IMR-90 (cell line): ENCODE results near the gene KLF7. TPM values are rescaled to one million over a fixed set of nuclear protein-coding genes. Genes with fewer than 3 reads are reported as not detected.
A peak's percentile ranks its signal among the peaks of the same experiment; 100 is the strongest.

Source experiments
- ATAC-seq: fragments of 200-7000 bp; cut with Tn5 transposase; 2 replicates; pipeline ENCODE4 v1.9.1; 2020; ENCODE audit warnings: low read depth, mild to moderate bottlenecking, moderate library complexity
- BruUV-seq: library from RNA; stranded (reverse); fragments of 400-500 nt; replicated peaks from 2 replicates; lab custom pipeline; 2021; lab: Mats Ljungman, UMichigan
- CTCF ChIA-PET: fragments of 300-600 bp; formaldehyde crosslinking; extraction: SDS; loops from one replicate; lab custom pipeline; 2021; ENCODE audit warnings: antibody characterized with exemption; lab: Yijun Ruan, JAX
- POLR2A ChIA-PET: fragments of 300-600 bp; sonication (Branson Sonifier 250); formaldehyde crosslinking; loops from one replicate; lab custom pipeline; 2022; ENCODE audit warnings: antibody characterized with exemption; ENCODE audit not compliant: unreplicated experiment; lab: Charles Lee
- DNase-seq: peaks from one replicate; pipeline ENCODE4 v3.0.0; 2013
- H2AFZ ChIP-seq: replicated peaks from 2 replicates; pipeline ENCODE3; 2013; ENCODE audit warnings: low read length, mild to moderate bottlenecking; ENCODE audit not compliant: poor library complexity
- H2AK5ac ChIP-seq: 2 replicates; pipeline ENCODE4 v1.6.1; 2013; ENCODE audit warnings: low read depth, low read length, inconsistent platforms
- H2AK9ac ChIP-seq: replicated peaks from 2 replicates; pipeline ENCODE3; 2013; ENCODE audit warnings: mild to moderate bottlenecking, low read depth, low read length, moderate library complexity; ENCODE audit not compliant: poor library complexity
- H2BK120ac ChIP-seq: 2 replicates; pipeline ENCODE4 v1.6.1; 2013; ENCODE audit warnings: low read depth, low read length, inconsistent platforms
- H2BK15ac ChIP-seq: 3 replicates; pipeline ENCODE4 v1.6.1; 2013; ENCODE audit warnings: low read depth, low read length, inconsistent platforms
- H2BK20ac ChIP-seq: 2 replicates; pipeline ENCODE4 v1.6.1; 2013; ENCODE audit warnings: low read depth, mild to moderate bottlenecking, inconsistent platforms, low read length, moderate library complexity
- H2BK5ac ChIP-seq: 2 replicates; pipeline ENCODE4 v1.6.1; 2013; ENCODE audit warnings: mild to moderate bottlenecking, low read depth, low read length, inconsistent platforms; ENCODE audit not compliant: poor library complexity, severe bottlenecking
- H3K14ac ChIP-seq: replicated peaks from 2 replicates; pipeline ENCODE4 v1.6.1; 2013; ENCODE audit warnings: low read depth, low read length, inconsistent platforms
- H3K18ac ChIP-seq: 2 replicates; pipeline ENCODE4 v1.6.1; 2013; ENCODE audit warnings: low read depth, low read length, control low read depth
- H3K23ac ChIP-seq: 2 replicates; pipeline ENCODE4 v1.6.1; 2013; ENCODE audit warnings: low read depth, low read length, inconsistent platforms
- H3K27ac ChIP-seq: 2 replicates; pipeline ENCODE4 v1.5.1; 2013; ENCODE audit warnings: mild to moderate bottlenecking, control low read depth, low read length; ENCODE audit not compliant: insufficient read depth
- H3K27me3 ChIP-seq: 2 replicates; pipeline ENCODE4 v1.6.1; 2013; ENCODE audit warnings: low read length; ENCODE audit not compliant: control insufficient read depth, insufficient read depth
- H3K36me3 ChIP-seq: 2 replicates; pipeline ENCODE4 v1.6.1; 2013; ENCODE audit warnings: low read length, mixed read lengths; ENCODE audit not compliant: control insufficient read depth, insufficient read depth
- H3K4ac ChIP-seq: 2 replicates; pipeline ENCODE4 v1.6.1; 2013; ENCODE audit warnings: low read depth, low read length, inconsistent platforms
- H3K4me1 ChIP-seq: 2 replicates; pipeline ENCODE4 v1.6.1; 2013; ENCODE audit warnings: low read length, mixed read lengths; ENCODE audit not compliant: control insufficient read depth, insufficient read depth
- H3K4me2 ChIP-seq: 2 replicates; pipeline ENCODE4 v1.6.1; 2013; ENCODE audit warnings: low read depth, mild to moderate bottlenecking, control low read depth, low read length, moderate library complexity
- H3K4me3 ChIP-seq: 2 replicates; pipeline ENCODE4 v1.5.1; 2013; ENCODE audit warnings: low read depth, mild to moderate bottlenecking, control low read depth, low read length, moderate library complexity; ENCODE audit not compliant: insufficient read depth
- H3K56ac ChIP-seq: 2 replicates; pipeline ENCODE4 v1.6.1; 2013; ENCODE audit warnings: low read length, inconsistent platforms; ENCODE audit not compliant: insufficient read depth; ENCODE audit errors: extremely low read depth
- H3K79me1 ChIP-seq, 2 experiments: 2 replicates each; pipeline ENCODE4 v1.6.1; 2013; ENCODE audit warnings: low read length in 2 of 2, inconsistent platforms in 1 of 2, low read depth in 1 of 2
- H3K9ac ChIP-seq: 2 replicates; pipeline ENCODE4 v1.6.1; 2013; ENCODE audit warnings: low read depth, low read length, control low read depth
- H3K9me1 ChIP-seq: 2 replicates; pipeline ENCODE4 v1.6.1; 2013; ENCODE audit warnings: low read length, inconsistent platforms; ENCODE audit not compliant: insufficient read depth
- H3K9me3 ChIP-seq: 2 replicates; pipeline ENCODE4 v1.6.1; 2013; ENCODE audit warnings: low read length; ENCODE audit not compliant: control insufficient read depth, insufficient read depth
- H4K20me1 ChIP-seq: 2 replicates; pipeline ENCODE4 v1.6.1; 2013; ENCODE audit warnings: low read length, inconsistent platforms; ENCODE audit not compliant: insufficient read depth
- H4K5ac ChIP-seq: 2 replicates; pipeline ENCODE4 v1.6.1; 2013; ENCODE audit warnings: mild to moderate bottlenecking, low read depth, low read length, control low read depth
- H4K8ac ChIP-seq, 2 experiments: 2 replicates each; pipeline ENCODE4 v1.6.1; 2013; ENCODE audit warnings: low read depth in 2 of 2, low read length in 2 of 2, control low read depth in 1 of 2, inconsistent platforms in 1 of 2
- H4K91ac ChIP-seq: 2 replicates; pipeline ENCODE4 v1.6.1; 2013; ENCODE audit warnings: low read depth, low read length, inconsistent platforms; ENCODE audit not compliant: insufficient read depth
- BHLHE40 ChIP-seq: fragments of 150-350 bp; IDR thresholded peaks from 2 replicates; pipeline ENCODE4 v1.6.1; 2016; ENCODE audit warnings: mild to moderate bottlenecking, low read depth, low read length
- CTCF ChIP-seq: conservative IDR thresholded peaks from 2 replicates; pipeline ENCODE4 v1.5.1; 2012; ENCODE audit warnings: mild to moderate bottlenecking, low read depth, low read length, improper control_type of control experiment
- ELK1 ChIP-seq: fragments of 150-350 bp; IDR thresholded peaks from 2 replicates; pipeline ENCODE4 v1.6.1; 2016; ENCODE audit warnings: low read depth, mild to moderate bottlenecking, low read length, moderate library complexity, borderline replicate concordance
- FOS ChIP-seq: fragments of 150-350 bp; IDR thresholded peaks from 2 replicates; pipeline ENCODE4 v1.6.1; 2016; ENCODE audit warnings: low read depth, low read length
- MAFK ChIP-seq: IDR thresholded peaks from 2 replicates; pipeline ENCODE4 v1.6.1; 2012; ENCODE audit warnings: low read depth, low read length, improper control_type of control experiment
- MAZ ChIP-seq: IDR thresholded peaks from 2 replicates; pipeline ENCODE4 v1.6.1; 2012; ENCODE audit warnings: low read depth, mild to moderate bottlenecking, low read length, improper control_type of control experiment, moderate library complexity, borderline replicate concordance
- SMC3 ChIP-seq: fragments of 150-350 bp; IDR thresholded peaks from 2 replicates; pipeline ENCODE4 v1.6.1; 2016; ENCODE audit warnings: low read depth, mild to moderate bottlenecking, antibody characterized with exemption, low read length, moderate library complexity
- WGBS, 2 experiments: methylation state at CpG; one replicate each; pipeline versions ENCODE4 v1.1.5 to v1.1.7; 2013; ENCODE audit warnings: missing lambda C conversion rate in 2 of 2; ENCODE audit not compliant: insufficient read length in 1 of 2; ENCODE audit errors: extremely low coverage in 2 of 2; 5-methylcytosine and 5-hydroxymethylcytosine counted together
- dilution Hi-C: fragments of 300-500 bp; cut with HindIII; formaldehyde crosslinking; loops from one replicate; pipeline ENCODE4 v1.14.3; 2018; ENCODE audit warnings: low sequenced_read_pairs; ENCODE audit not compliant: unreplicated experiment
- in situ Hi-C: fragments of 300-500 bp; cut with MboI; formaldehyde crosslinking; loops from 3 replicates; pipeline ENCODE4 v1.14.3; 2019; ENCODE audit warnings: low sequenced_read_pairs, inconsistent platforms, mixed read lengths
- intact Hi-C: fragments of 100-400 bp; cut with micrococcal nuclease; formaldehyde crosslinking; loops from 2 replicates; pipeline ENCODE4 v1.10.0; 2022
- polyA plus RNA-seq, 3 experiments: library from polyadenylated mRNA; depleted of rRNA; stranded (reverse); fragments of >200 nt; gene quantifications; 2 replicates each; pipeline ENCODE4 v1.2.3, GENCODE V29; 2012; ENCODE audit warnings: low replicate concordance in 1 of 3
- total RNA-seq: library from RNA; depleted of rRNA; stranded (reverse); fragments of >200 nt; gene quantifications from 2 replicates; pipeline ENCODE4 v1.2.3, GENCODE V29; 2012

KLF7 gene
- total and polyA plus RNA-seq, 2 of the 4 experiments (the other 2 are of a cell fraction) = 23.1 to 28.5 TPM

- POLR2A ChIA-PET = no interaction called here
- DNase-seq = peak; percentile 12
- no TSS peak for BruUV-seq
Measured at GRCh38 chr2:207073801-207074678, 91.7 kb downstream of the KLF7 start.

More at GRCh38 chr2:207073801-207074678, 91.7 kb downstream of the KLF7 start:
- peak; percentile 48 for ATAC-seq
- Histone ChIP-seq H3K4me1 (0 out of 2 replicates have a peak, but pooled peaks cover 2% of the 10 kb centered on the region), H3K14ac (no peak overlapping the region; the same call in 1 of the 2 replicates), H3K18ac (no peak overlapping the region), H3K4ac (no peak overlapping the region), H3K56ac (no peak overlapping the region), H3K4me2 (no peak overlapping the region), H4K91ac (no peak overlapping the region), H2BK5ac (no peak overlapping the region), H3K27ac (no peak overlapping the region), H2AFZ (no peak overlapping the region), H3K23ac (0 out of 2 replicates have a peak overlapping the region, but pooled peaks have one; percentile 25), H2BK15ac (no peak overlapping the region), H4K8ac (no peak overlapping the region), H3K9me1 (peaks cover 10% of the 10 kb centered on the region; the same call in 1 of the 2 replicates), H3K4me3 (no peak overlapping the region), H3K9ac (no peak overlapping the region), H4K5ac (no peak overlapping the region), H3K79me1 (peaks cover 6 to 20% of the 10 kb centered on the region in 2 experiments; a peak in 3 of 4 replicates), H2BK120ac (no peak overlapping the region), H3K9me3 (no peaks in the 10 kb centered on the region), H2AK9ac (no peak overlapping the region), H3K27me3 (no peaks in the 10 kb centered on the region), H2AK5ac (no peak overlapping the region), H4K20me1 (0 out of 2 replicates have a peak, but pooled peaks cover 3% of the 10 kb centered on the region), H3K36me3 (peaks cover 10% of the 10 kb centered on the region), H2BK20ac (no peak overlapping the region)
- WGBS, 2 experiments = 11% methylated on average over 4 of the region's 12 CpGs; no CpG with 5 or more reads in 1 of the 2 experiments
- CTCF ChIA-PET = no interaction called here
- dilution Hi-C loops = no loop called here
- TF ChIP-seq CTCF (no peak), FOS (no peak), BHLHE40 (no peak), MAZ (no peak), SMC3 (no peak), ELK1 (no peak), MAFK (no peak)
- intact Hi-C loops = loop anchor here (2.0 to 10.0 kb wide), 3 partner anchors 89 to 398 kb away; no protein-coding TSS in a partner anchor
- in situ Hi-C loops = no loop called here
